K562 (cell line): ENCODE measurements around the gene CYB5D1. TPM values are rescaled to one million over a fixed set of nuclear protein-coding genes. Genes with fewer than 3 reads are reported as not detected.
A peak's percentile ranks its signal among the peaks of the same experiment; 100 is the strongest.

Source experiments
- ATAC-seq: fragments of 200-7000 bp; cut with Tn5 transposase; 3 replicates; pipeline ENCODE4 v1.9.1; 2020; ENCODE audit warnings: moderate library complexity
- BruUV-seq: library from RNA; stranded (reverse); fragments of 400-500 nt; replicated peaks from 2 replicates; lab custom pipeline; 2021; lab: Mats Ljungman, UMichigan
- CTCF ChIA-PET: fragments of 300-600 bp; formaldehyde crosslinking; extraction: SDS; loops from one replicate; lab custom pipeline; 2021; ENCODE audit warnings: low intra/inter-chr PET ratio; lab: Yijun Ruan, JAX
- POLR2A ChIA-PET: fragments of 300-600, 350-650 bp; sonication (Branson Sonifier 250); formaldehyde crosslinking; extraction: SDS; loops from one replicate; lab custom pipeline; 2021; ENCODE audit warnings: antibody characterized with exemption, inconsistent platforms; lab: Yijun Ruan, JAX
- DNase-seq, 4 experiments: peaks; one replicate each; pipeline versions ENCODE4 v3.0.0 to v3.0.0-alpha.2; 2011 to 2018; ENCODE audit warnings: low spot score in 3 of 4, mixed read lengths in 3 of 4; ENCODE audit errors: extremely low read depth in 1 of 4
- FAIRE-seq: peaks from 2 replicates; lab custom pipeline; 2011; peaks lifted over from hg19 to GRCh38; lab: Jason Lieb, UNC
- H2AFZ ChIP-seq: 2 replicates; pipeline ENCODE4 v1.6.0; 2011; ENCODE audit warnings: low read depth, low read length, control low read depth, inconsistent platforms
- H3K27ac ChIP-seq: fragments of 200-600 bp; 3 replicates; pipeline ENCODE4 v1.8.0; 2011; ENCODE audit warnings: low read depth, mild to moderate bottlenecking, control low read depth, inconsistent platforms, low read length, moderate library complexity, mixed read lengths; ENCODE audit errors: extremely low read depth
- H3K27me3 ChIP-seq, 2 experiments: fragments of 300-600 bp in 1 of 2; 2 replicates in 1 of 2; 3 replicates in 1 of 2; pipeline versions ENCODE4 v1.6.0 to v1.8.0; 2011; ENCODE audit warnings: inconsistent platforms in 2 of 2, low read length in 2 of 2, mild to moderate bottlenecking in 1 of 2, mixed read lengths in 1 of 2, moderate library complexity in 1 of 2; ENCODE audit not compliant: control insufficient read depth in 2 of 2, insufficient read depth in 2 of 2
- H3K36me3 ChIP-seq: fragments of 300-600 bp; 3 replicates; pipeline ENCODE4 v1.8.0; 2011; ENCODE audit warnings: mild to moderate bottlenecking, low read length, inconsistent platforms; ENCODE audit not compliant: control insufficient read depth, insufficient read depth
- H3K4me1 ChIP-seq, 2 experiments: fragments of 200-600 bp in 1 of 2; replicated peaks in 1 of 2; 2 replicates in 1 of 2; 3 replicates in 1 of 2; pipeline versions ENCODE4 v1.5.1 to v1.8.0; 2011; ENCODE audit warnings: inconsistent platforms in 2 of 2, low read length in 2 of 2, mild to moderate bottlenecking in 1 of 2, mixed read lengths in 1 of 2, moderate library complexity in 1 of 2; ENCODE audit not compliant: control insufficient read depth in 2 of 2, insufficient read depth in 2 of 2
- H3K4me2 ChIP-seq: 2 replicates; pipeline ENCODE4 v1.6.1; 2011; ENCODE audit warnings: low read length, control low read depth, inconsistent platforms, mixed read lengths; ENCODE audit not compliant: insufficient read depth
- H3K4me3 ChIP-seq: fragments of 200-600 bp; sonication (generic), shearing (Covaris generic); 2 replicates; pipeline ENCODE4 v1.5.1; 2016; ENCODE audit warnings: control low read depth, inconsistent platforms
- H3K79me2 ChIP-seq: fragments of 200-600 bp; 3 replicates; pipeline ENCODE4 v1.8.0; 2011; ENCODE audit warnings: low read length, inconsistent platforms; ENCODE audit not compliant: control insufficient read depth, insufficient read depth
- H3K9ac ChIP-seq, 2 experiments: 2 replicates each; pipeline versions ENCODE4 v1.6.0 to v1.6.1; 2011; ENCODE audit warnings: low read depth in 2 of 2, low read length in 2 of 2, control low read depth in 1 of 2, inconsistent platforms in 1 of 2, mild to moderate bottlenecking in 1 of 2, mixed read lengths in 1 of 2; ENCODE audit not compliant: insufficient read depth in 1 of 2
- H3K9me1 ChIP-seq: one replicate; pipeline ENCODE4 v1.6.0; 2011; ENCODE audit warnings: inconsistent platforms, mild to moderate bottlenecking, low read length, moderate library complexity; ENCODE audit not compliant: control insufficient read depth, insufficient read depth
- H3K9me3 ChIP-seq: replicated peaks from 2 replicates; pipeline ENCODE4 v1.5.1; 2011; ENCODE audit warnings: low read depth, low read length, inconsistent platforms; ENCODE audit not compliant: control insufficient read depth, insufficient read depth
- H4K20me1 ChIP-seq: replicated peaks from 2 replicates; pipeline ENCODE4 v1.6.1; 2011; ENCODE audit warnings: low read length, inconsistent platforms, mixed read lengths; ENCODE audit not compliant: control insufficient read depth, insufficient read depth
- ATF6 ChIP-seq: sonication (generic); formaldehyde crosslinking; IDR thresholded peaks from 2 replicates; pipeline ENCODE4 v1.4.0; 2020; ENCODE audit warnings: mild to moderate bottlenecking, missing genetic modification reagents
- POLR2G ChIP-seq: fragments of 200-400 bp; formaldehyde crosslinking; IDR thresholded peaks from 2 replicates; pipeline ENCODE4 v1.6.1; 2017; ENCODE audit warnings: low read depth, mild to moderate bottlenecking, antibody characterized with exemption, low read length, moderate library complexity
- WGBS: fragments of 100-300 bp; shearing (Covaris generic); methylation state at CpG from one replicate; pipeline ENCODE4 v1.1.6; 2016; ENCODE audit warnings: low coverage, mixed read lengths; ENCODE audit not compliant: insufficient coverage; ENCODE audit errors: missing lambda C conversion rate; 5-methylcytosine and 5-hydroxymethylcytosine counted together
- in situ Hi-C: fragments of 300-500 bp; cut with MboI; formaldehyde crosslinking; loops from 4 replicates; pipeline ENCODE4 v1.15.0; 2018; ENCODE audit warnings: inconsistent platforms, mixed read lengths
- intact Hi-C: fragments of 100-400 bp; cut with micrococcal nuclease; formaldehyde crosslinking; loops from 2 replicates; pipeline ENCODE4 v1.14.2; 2022
- polyA plus RNA-seq, 8 experiments: library from polyadenylated mRNA; depleted of rRNA in 4 of 8; stranded (reverse) in 5 of 8; unstranded in 3 of 8; fragments of >200 nt; fragmentation: Nextera tagmentation in 2 of 8; fragmentation: Illumina TruSeq in 1 of 8; extraction: Ambion mirVana in 2 of 8; extraction: Trizol in 1 of 8; gene quantifications; 2 replicates each; pipeline versions ENCODE4 v1.2.1 to v1.2.3, GENCODE V29; 2011 to 2014; ENCODE audit warnings: inconsistent platforms in 1 of 8, missing spikeins in 1 of 8
- total RNA-seq, 7 experiments: library from RNA; depleted of rRNA in 6 of 7; stranded (reverse); fragments of >200 nt in 6 of 7; fragmentation: Illumina TruSeq in 2 of 7; extraction: Trizol in 2 of 7; gene quantifications; 2 replicates each; pipeline versions ENCODE4 v1.2.1 to v1.2.3, GENCODE V29; 2011 to 2021; ENCODE audit warnings: low replicate concordance in 1 of 7

Gene CYB5D1
- total and polyA plus RNA-seq, 9 of the 15 experiments (the other 6 are each of a cell fraction or from before 2014, with no cell fraction given): 2.4 to 7.9 (median 5.7) TPM

- Histone ChIP-seq H4K20me1 (peaks cover 4% of the 10 kb centered on the region), H3K4me2 (no peak overlapping the region), H3K9me3 (no peaks in the 10 kb centered on the region)
- BruUV-seq: no TSS peak
- 84% methylated on average over 9 of the region's 22 CpGs for WGBS
- in situ Hi-C loops: no loop called here
- no peak for TF ChIP-seq ATF6 (CRISPR knock-in tag)
- TF ChIP-seq POLR2G: peak; percentile 45
- TF ChIP-seq, all 486 proteins: peak for 1
- Histone ChIP-seq H3K9me1 (peaks cover 3% of the 10 kb centered on the region), H3K79me2 (peaks cover 40% of the 10 kb centered on the region), H3K36me3 (peaks cover 51% of the 10 kb centered on the region; the same call in 2 of the 3 replicates), H3K4me3 (no peak overlapping the region), H3K4me1 (peaks cover 3 to 42% of the 10 kb centered on the region in 2 experiments; a peak in 4 of 5 replicates), H2AFZ (no peak overlapping the region), H3K27me3 (no peaks in the 10 kb centered on the region), H3K27ac (no peak overlapping the region), H3K9ac (no peak overlapping the region; a peak in 1 of 4 replicates)
- DNase-seq (no peak), FAIRE-seq (no peak), ATAC-seq (no peak)
- CTCF ChIA-PET: no interaction called here
- intact Hi-C loops: no loop called here
- POLR2A ChIA-PET: interaction anchor here (1.7 kb wide), 1 partner anchor 10 kb away, joined by 7 read pairs; the partner anchor contains the start of gene NAA38
Measured at GRCh38 chr17:7846063-7846735, 11.6 kb upstream of the CYB5D1 start.
